Activated CD8-positive, alpha-beta T cell treated with anti-CD3 and anti-CD28 coated beads for 36 hours (primary cell): ENCODE data around the gene MYBBP1A. TPM values are rescaled to one million over a fixed set of nuclear protein-coding genes. Genes with fewer than 3 reads are reported as not detected.

Source experiments
- ATAC-seq: fragments of 200-7000 bp; cut with Tn5 transposase; one replicate; pipeline ENCODE4 v1.10.0; 2021; ENCODE audit warnings: mild to moderate bottlenecking, moderate library complexity
- CTCF ChIA-PET: fragments of 350-600 bp; sonication (Branson Sonifier 250); formaldehyde crosslinking; loops from one replicate; lab custom pipeline; 2021; ENCODE audit warnings: antibody characterized with exemption; lab: Charles Lee
- POLR2A ChIA-PET: fragments of 350-600 bp; sonication (Branson Sonifier 250); formaldehyde crosslinking; loops from one replicate; lab custom pipeline; 2021; ENCODE audit warnings: antibody characterized with exemption; lab: Charles Lee
- DNase-seq: peaks from one replicate; pipeline ENCODE4 v3.0.0-alpha.2; 2020
- H3K27ac Mint-ChIP-seq: one replicate; pipeline ENCODE4 v1.8.0; 2021; ENCODE audit warnings: mild to moderate bottlenecking, mixed read lengths
- H3K27me3 Mint-ChIP-seq: one replicate; pipeline ENCODE4 v1.8.0; 2021; ENCODE audit warnings: mixed read lengths
- H3K36me3 Mint-ChIP-seq: one replicate; pipeline ENCODE4 v1.8.0; 2021; ENCODE audit warnings: low read depth, mixed read lengths
- H3K4me1 Mint-ChIP-seq: one replicate; pipeline ENCODE4 v1.8.0; 2021; ENCODE audit warnings: low read depth, mixed read lengths
- H3K4me3 Mint-ChIP-seq: one replicate; pipeline ENCODE4 v1.8.0; 2021; ENCODE audit warnings: mild to moderate bottlenecking, moderate library complexity, mixed read lengths
- H3K9me3 Mint-ChIP-seq: one replicate; pipeline ENCODE4 v1.8.0; 2021; ENCODE audit warnings: mixed read lengths
- intact Hi-C: fragments of 100-400 bp; cut with micrococcal nuclease; formaldehyde crosslinking; loops from one replicate; pipeline ENCODE4 v1.10.0; 2022
- total RNA-seq, 2 experiments: library from RNA; stranded (reverse); gene quantifications; one replicate each; pipeline ENCODE4 v1.2.3, GENCODE V29; 2021
- TF ChIP-seq, protein P1 (sequence below): fragments of 200-600 bp; IDR thresholded peaks from one replicate; pipeline ENCODE4 v1.8.0; 2022; ENCODE audit warnings: antibody characterized with exemption, mild to moderate bottlenecking

MYBBP1A gene
- total RNA-seq, 2 experiments from 2014 or later: 104 to 107 TPM

DNA sequence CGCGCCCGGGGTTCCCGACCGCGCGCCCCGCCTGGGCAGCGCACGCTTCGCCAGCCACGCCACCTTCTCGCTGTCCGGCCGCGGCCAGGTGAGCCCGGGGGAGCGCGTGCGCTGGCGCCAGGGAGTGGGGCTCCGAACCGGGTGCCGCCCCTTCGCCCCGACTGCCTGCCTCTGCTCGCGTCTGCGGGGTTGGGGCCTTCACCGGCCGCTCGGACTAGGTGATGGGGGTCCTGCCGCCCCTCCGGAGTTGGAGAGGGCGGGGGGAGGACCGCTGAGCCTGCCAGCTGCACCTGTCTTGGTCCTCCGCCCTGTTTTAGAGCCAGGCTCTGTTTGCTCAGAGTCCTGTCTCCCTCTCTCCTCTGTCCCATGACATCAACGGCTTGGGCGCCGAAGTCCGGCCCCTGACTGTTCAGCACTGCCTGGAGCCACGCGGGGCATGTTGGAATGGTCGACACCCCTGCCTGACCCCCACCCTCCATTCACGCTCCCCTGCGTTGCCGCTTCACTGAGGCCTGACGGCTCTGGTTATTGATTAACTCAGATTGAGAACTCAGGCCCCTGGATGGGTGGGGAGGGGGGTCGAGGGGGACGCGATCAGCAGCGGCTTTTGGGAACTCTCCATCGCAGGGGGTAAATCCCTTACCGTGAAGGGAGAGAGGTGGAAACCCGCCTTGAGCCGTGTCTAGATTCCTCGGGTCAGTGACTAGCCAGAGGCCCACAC, 29.9 kb upstream of the MYBBP1A start:
- Mint-ChIP-seq H3K36me3 (no peaks in the 10 kb centered on the region), H3K9me3 (no peaks in the 10 kb centered on the region), H3K4me3 (peak overlapping the region; percentile 40), H3K27me3 (peaks cover 36% of the 10 kb centered on the region), H3K4me1 (peaks cover 6% of the 10 kb centered on the region), H3K27ac (no peak overlapping the region)
- no peak for DNase-seq
- no peak for ATAC-seq
- intact Hi-C loops: no loop called here
- TF ChIP-seq, protein P1, sequence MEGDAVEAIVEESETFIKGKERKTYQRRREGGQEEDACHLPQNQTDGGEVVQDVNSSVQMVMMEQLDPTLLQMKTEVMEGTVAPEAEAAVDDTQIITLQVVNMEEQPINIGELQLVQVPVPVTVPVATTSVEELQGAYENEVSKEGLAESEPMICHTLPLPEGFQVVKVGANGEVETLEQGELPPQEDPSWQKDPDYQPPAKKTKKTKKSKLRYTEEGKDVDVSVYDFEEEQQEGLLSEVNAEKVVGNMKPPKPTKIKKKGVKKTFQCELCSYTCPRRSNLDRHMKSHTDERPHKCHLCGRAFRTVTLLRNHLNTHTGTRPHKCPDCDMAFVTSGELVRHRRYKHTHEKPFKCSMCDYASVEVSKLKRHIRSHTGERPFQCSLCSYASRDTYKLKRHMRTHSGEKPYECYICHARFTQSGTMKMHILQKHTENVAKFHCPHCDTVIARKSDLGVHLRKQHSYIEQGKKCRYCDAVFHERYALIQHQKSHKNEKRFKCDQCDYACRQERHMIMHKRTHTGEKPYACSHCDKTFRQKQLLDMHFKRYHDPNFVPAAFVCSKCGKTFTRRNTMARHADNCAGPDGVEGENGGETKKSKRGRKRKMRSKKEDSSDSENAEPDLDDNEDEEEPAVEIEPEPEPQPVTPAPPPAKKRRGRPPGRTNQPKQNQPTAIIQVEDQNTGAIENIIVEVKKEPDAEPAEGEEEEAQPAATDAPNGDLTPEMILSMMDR: no peak
- ChIA-PET POLR2A (interaction anchor here (0.6 kb wide), 1 partner anchor 15 kb away, joined by 3 read pairs; no protein-coding TSS in a partner anchor), CTCF (interaction anchor here (1.7 kb wide), 1 partner anchor 18 kb away, joined by 6 read pairs; no protein-coding TSS in a partner anchor)

DNA sequence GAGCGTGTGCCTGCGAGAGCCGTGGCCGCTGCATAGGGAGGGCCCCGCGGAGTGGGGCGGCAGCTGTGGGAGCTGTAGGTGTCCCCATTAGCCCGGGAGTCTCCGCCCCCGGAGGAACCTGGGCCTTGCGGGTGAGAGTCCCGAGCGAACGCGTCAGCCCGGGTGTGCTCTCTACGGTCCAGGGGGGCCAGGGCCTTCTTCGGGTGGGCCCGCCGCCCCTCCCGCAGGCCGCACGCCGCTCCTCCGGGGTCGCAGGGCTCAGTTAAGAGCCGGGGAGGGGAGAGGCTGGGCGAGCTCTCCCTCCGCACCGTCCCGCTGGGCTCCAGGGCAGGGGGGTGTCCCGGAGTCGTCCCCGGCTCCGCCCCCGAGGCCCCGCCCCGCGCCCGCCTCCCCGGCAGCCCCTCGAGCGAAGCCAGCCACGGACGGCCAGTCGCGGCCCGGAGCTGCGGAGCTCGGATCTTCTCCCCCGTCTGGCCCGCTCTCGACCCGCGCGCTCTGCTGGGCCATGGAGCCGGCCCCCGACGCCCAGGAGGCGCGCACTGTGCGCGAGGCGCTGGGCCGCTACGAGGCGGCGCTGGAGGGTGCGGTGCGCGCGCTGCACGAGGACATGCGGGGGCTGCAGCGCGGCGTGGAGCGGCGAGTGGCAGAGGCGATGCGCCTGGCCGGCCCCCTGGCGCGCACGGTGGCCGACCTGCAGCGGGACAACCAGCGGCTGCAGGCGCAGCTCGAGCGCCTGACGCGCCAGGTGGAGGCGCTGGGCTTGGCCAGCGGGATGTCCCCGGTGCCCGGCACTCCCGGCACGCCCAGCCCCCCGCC, 29.1 kb upstream of the MYBBP1A start, which contains the start of gene SMTNL2:
SMTNL2 (plus strand) TSS at position 429 of the 816 bp plus-strand sequence; CDS start at position 506, 77 bp downstream.
- Mint-ChIP-seq H3K9me3 (no peaks in the 10 kb centered on the region), H3K4me1 (peaks cover 6% of the 10 kb centered on the region), H3K4me3 (peak within 1 kb of the TSS; percentile 56), H3K27ac (no peak within 1 kb of the TSS), H3K36me3 (no peaks in the 10 kb centered on the region), H3K27me3 (peaks cover 36% of the 10 kb centered on the region)
- TF ChIP-seq, protein P1: no peak
- ChIA-PET CTCF (interaction anchor here (1.1 to 1.7 kb wide), 3 partner anchors 11 to 24 kb away, joined by 3 to 6 read pairs (median 4); no protein-coding TSS in a partner anchor), POLR2A (interaction anchor here (0.6 kb wide), 1 partner anchor 14 kb away, joined by 3 read pairs; no protein-coding TSS in a partner anchor)
- intact Hi-C loops: no loop called here
- peak; percentile 70 for ATAC-seq
- peak; percentile 25 for DNase-seq

DNA sequence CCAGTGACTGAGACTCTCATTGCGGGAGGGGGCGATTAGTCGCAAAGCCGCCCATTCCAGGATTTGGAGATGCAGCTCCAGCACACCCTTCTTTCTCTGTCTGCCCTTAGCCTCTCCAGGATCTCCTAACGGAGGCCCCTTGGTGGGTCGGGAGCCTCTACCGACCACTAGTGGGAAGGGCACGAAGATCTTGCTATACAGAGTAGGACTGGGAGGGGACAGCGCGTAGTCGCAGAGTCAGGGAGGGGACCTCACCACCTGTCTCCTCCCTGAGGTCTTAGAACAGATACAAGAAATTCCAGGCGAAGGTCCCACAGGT, 28.6 kb upstream of the MYBBP1A start:
- Mint-ChIP-seq H3K4me3 (peak overlapping the region; percentile 56), H3K9me3 (no peaks in the 10 kb centered on the region), H3K27ac (no peak overlapping the region), H3K27me3 (peaks cover 36% of the 10 kb centered on the region), H3K4me1 (peaks cover 6% of the 10 kb centered on the region), H3K36me3 (no peaks in the 10 kb centered on the region)
- DNase-seq (peak; percentile 27), ATAC-seq (peak; percentile 66)
- ChIA-PET POLR2A (no interaction called here), CTCF (interaction anchor here (1.1 to 2.8 kb wide), 4 partner anchors 11 to 25 kb away, joined by 3 to 13 read pairs (median 5); no protein-coding TSS in a partner anchor)
- TF ChIP-seq, protein P1: peak; percentile 12
- intact Hi-C loops: no loop called here

DNA sequence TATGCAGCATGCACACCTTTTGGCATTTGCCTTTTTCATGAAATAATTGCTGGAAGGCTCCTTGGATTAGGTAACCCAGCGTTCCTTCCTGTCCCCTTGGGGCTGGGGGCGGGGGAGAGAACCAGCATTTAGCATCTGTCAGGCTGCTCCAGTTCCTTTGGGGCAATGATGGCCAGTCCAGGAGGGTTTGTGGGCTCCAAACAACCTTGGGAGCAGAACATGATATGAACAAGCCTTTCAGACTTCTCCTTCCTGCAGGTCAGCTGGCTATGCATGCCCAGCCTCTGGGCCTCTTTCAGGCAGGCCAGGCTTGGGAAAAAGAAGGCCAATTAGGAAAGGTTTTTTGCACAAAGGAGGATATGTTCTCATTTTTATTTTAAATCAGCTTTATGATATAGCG, 28.0 kb upstream of the MYBBP1A start:
- Mint-ChIP-seq H3K4me3 (no peak overlapping the region), H3K4me1 (peaks cover 6% of the 10 kb centered on the region), H3K27ac (no peak overlapping the region), H3K27me3 (peaks cover 36% of the 10 kb centered on the region), H3K36me3 (no peaks in the 10 kb centered on the region), H3K9me3 (no peaks in the 10 kb centered on the region)
- intact Hi-C loops: no loop called here
- CTCF ChIA-PET: interaction anchor here (1.1 to 2.8 kb wide), 3 partner anchors 12 to 25 kb away, joined by 3 to 13 read pairs (median 4); no protein-coding TSS in a partner anchor
- DNase-seq: no peak
- POLR2A ChIA-PET: no interaction called here
- no peak for ATAC-seq
- TF ChIP-seq, protein P1: no peak
